Dermis lymphatic vessel endothelial cell (primary cell): Measurements from ENCODE around the gene OR2T5. TPM values are rescaled to one million over a fixed set of nuclear protein-coding genes. Genes with fewer than 3 reads are reported as not detected.

Experiments used
- total RNA-seq: library from RNA; depleted of rRNA; stranded (reverse); fragments of >200 nt; gene quantifications from 2 replicates; pipeline ENCODE4 v1.2.1, GENCODE V29; 2014

The OR2T5 gene, protein sequence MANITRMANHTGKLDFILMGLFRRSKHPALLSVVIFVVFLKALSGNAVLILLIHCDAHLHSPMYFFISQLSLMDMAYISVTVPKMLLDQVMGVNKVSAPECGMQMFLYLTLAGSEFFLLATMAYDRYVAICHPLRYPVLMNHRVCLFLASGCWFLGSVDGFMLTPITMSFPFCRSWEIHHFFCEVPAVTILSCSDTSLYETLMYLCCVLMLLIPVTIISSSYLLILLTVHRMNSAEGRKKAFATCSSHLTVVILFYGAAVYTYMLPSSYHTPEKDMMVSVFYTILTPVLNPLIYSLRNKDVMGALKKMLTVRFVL
- not detected in 2 replicates for total RNA-seq

GRCh38 chr1:248488289-248488688 lies at the start of gene OR2T5:
TSS of gene OR2T5 (plus strand) at chr1:248488589. CDS start at chr1:248488589, 0 bp downstream.

GRCh38 chr1:248445399-248445798 lies 43.0 kb upstream of the OR2T5 start, which contains the start of gene OR2T2:
TSS of gene OR2T2 (plus strand) at chr1:248445637. CDS start at chr1:248452798, 7,161 bp downstream.

GRCh38 chr1:248473051-248473450 lies 15.3 kb upstream of the OR2T5 start, which contains the start of gene OR2T3:
TSS of gene OR2T3 (plus strand) at chr1:248473351. CDS start at chr1:248473351, 0 bp downstream.

GRCh38 chr1:248507773-248508172 lies 19.4 kb downstream of the OR2T5 start, which contains the start of gene OR2G6:
TSS of gene OR2G6 (plus strand) at chr1:248508073. CDS start at chr1:248521647, 13,574 bp downstream.

Other genes with a start within 250 kb of the OR2T5 start
- gene OR2T33, start 210.6 kb upstream of the OR2T5 start, total RNA-seq: not detected in 2 replicates
- not detected in 2 replicates for gene OR2T12, start 185.2 kb upstream of the OR2T5 start, total RNA-seq
- not detected in 2 replicates for gene OR2M7, start 164.0 kb upstream of the OR2T5 start, total RNA-seq
- not detected in 2 replicates for gene OR14C36, start 139.8 kb upstream of the OR2T5 start, total RNA-seq
- not detected in 2 replicates for gene OR2T4, start 126.9 kb upstream of the OR2T5 start, total RNA-seq
- gene OR2T6, start 112.8 kb upstream of the OR2T5 start, total RNA-seq: not detected in 2 replicates
- gene OR2T1, start 85.5 kb upstream of the OR2T5 start, total RNA-seq: not detected in 2 replicates
- gene OR2T2, start 43.0 kb upstream of the OR2T5 start, total RNA-seq: not detected in 2 replicates
- gene OR2T3, start 15.2 kb upstream of the OR2T5 start, total RNA-seq: not detected in 2 replicates
- gene OR2G6, start 19.5 kb downstream of the OR2T5 start, total RNA-seq: not detected in 2 replicates
- not detected in 2 replicates for gene OR2T29, start 74.2 kb downstream of the OR2T5 start, total RNA-seq
- gene OR2T34, start 86.2 kb downstream of the OR2T5 start, total RNA-seq: not detected in 2 replicates
- not detected in 2 replicates for gene OR2T10, start 109.1 kb downstream of the OR2T5 start, total RNA-seq
- gene OR2T11, start 146.5 kb downstream of the OR2T5 start, total RNA-seq: not detected in 2 replicates
- gene OR2T35, start 156.7 kb downstream of the OR2T5 start, total RNA-seq: not detected in 2 replicates
- gene OR2T27, start 166.9 kb downstream of the OR2T5 start, total RNA-seq: not detected in 2 replicates
- gene OR14I1, start 214.2 kb downstream of the OR2T5 start, total RNA-seq: not detected in 2 replicates